Smooth muscle cell (in vitro differentiated cells): Measurements from ENCODE around the gene ZBTB46. TPM values are rescaled to one million over a fixed set of nuclear protein-coding genes. Genes with fewer than 3 reads are reported as not detected.

Experiments
- DNase-seq: peaks from one replicate; lab custom pipeline; 2025; ENCODE audit not compliant: unreplicated experiment; lab: John Stamatoyannopoulos, UW
- H2AFZ ChIP-seq: fragments of 200-600 bp; sonication (generic); 2 replicates; pipeline ENCODE4 v1.6.0; 2016; ENCODE audit warnings: antibody characterized with exemption, low read depth, mild to moderate bottlenecking
- H3F3A ChIP-seq: fragments of 200-600 bp; sonication (generic); 2 replicates; pipeline ENCODE4 v1.6.0; 2017; ENCODE audit warnings: antibody characterized with exemption, low read depth
- H3K27ac ChIP-seq: fragments of 200-600 bp; sonication (generic); 2 replicates; pipeline ENCODE4 v1.5.1; 2016; ENCODE audit warnings: low read depth, mild to moderate bottlenecking
- H3K27me3 ChIP-seq: fragments of 200-600 bp; sonication (generic); 2 replicates; pipeline ENCODE4 v1.6.1; 2016; ENCODE audit warnings: low read depth, mild to moderate bottlenecking
- H3K36me3 ChIP-seq: fragments of 200-600 bp; sonication (generic); 2 replicates; pipeline ENCODE4 v1.5.1; 2016; ENCODE audit warnings: low read depth
- H3K4me1 ChIP-seq: fragments of 200-600 bp; sonication (generic); 2 replicates; pipeline ENCODE4 v1.5.1; 2016; ENCODE audit warnings: low read depth
- H3K4me2 ChIP-seq: fragments of 200-600 bp; sonication (generic); 2 replicates; pipeline ENCODE4 v1.6.0; 2016; ENCODE audit warnings: mild to moderate bottlenecking
- H3K4me3 ChIP-seq: fragments of 200-600 bp; sonication (generic); 2 replicates; pipeline ENCODE4 v1.5.1; 2016; ENCODE audit warnings: mild to moderate bottlenecking
- H3K79me2 ChIP-seq: fragments of 200-600 bp; sonication (generic); 2 replicates; pipeline ENCODE4 v1.6.0; 2016; ENCODE audit warnings: low read depth, mild to moderate bottlenecking
- H3K9ac ChIP-seq: fragments of 200-600 bp; sonication (generic); 2 replicates; pipeline ENCODE4 v1.6.0; 2016; ENCODE audit warnings: low read depth
- H3K9me3 ChIP-seq: fragments of 200-600 bp; sonication (generic); replicated peaks from 2 replicates; pipeline ENCODE4 v1.5.1; 2016; ENCODE audit warnings: low read depth
- H4K20me1 ChIP-seq: fragments of 200-600 bp; sonication (generic); 2 replicates; pipeline ENCODE4 v1.6.0; 2016; ENCODE audit warnings: low read depth
- WGBS: methylation state at CpG from one replicate; pipeline ENCODE4 v1.1.7; 2016; ENCODE audit warnings: low lambda C conversion rate; 5-methylcytosine and 5-hydroxymethylcytosine counted together
- polyA plus RNA-seq: library from polyadenylated mRNA; unstranded; fragments of >200 nt; fragmentation: Nextera tagmentation; extraction: Ambion mirVana; gene quantifications from 2 replicates; pipeline ENCODE4 v1.2.1, GENCODE V29; 2016
- total RNA-seq: library from RNA; depleted of rRNA; stranded (reverse); fragments of >200 nt; gene quantifications from 2 replicates; pipeline ENCODE4 v1.2.3, GENCODE V29; 2014
- TF ChIP-seq, protein P1 (sequence below): fragments of 200-600 bp; sonication (generic); IDR thresholded peaks from 2 replicates; pipeline ENCODE4 v1.5.1; 2017; ENCODE audit warnings: borderline replicate concordance, mild to moderate bottlenecking, antibody characterized with exemption; ENCODE audit not compliant: insufficient read depth, poor library complexity, severe bottlenecking

Gene ZBTB46
- total and polyA plus RNA-seq, 2 experiments from 2014 or later = 2.3 to 2.7 TPM

GRCh38 chr20:63791497-63792156 is 39.4 kb downstream of the ZBTB46 start:
- no peaks in the 10 kb centered on the region for H3K27me3 ChIP-seq
- H3K4me2 ChIP-seq = no peak overlapping the region
- no peak for DNase-seq
- TF ChIP-seq, protein P1, sequence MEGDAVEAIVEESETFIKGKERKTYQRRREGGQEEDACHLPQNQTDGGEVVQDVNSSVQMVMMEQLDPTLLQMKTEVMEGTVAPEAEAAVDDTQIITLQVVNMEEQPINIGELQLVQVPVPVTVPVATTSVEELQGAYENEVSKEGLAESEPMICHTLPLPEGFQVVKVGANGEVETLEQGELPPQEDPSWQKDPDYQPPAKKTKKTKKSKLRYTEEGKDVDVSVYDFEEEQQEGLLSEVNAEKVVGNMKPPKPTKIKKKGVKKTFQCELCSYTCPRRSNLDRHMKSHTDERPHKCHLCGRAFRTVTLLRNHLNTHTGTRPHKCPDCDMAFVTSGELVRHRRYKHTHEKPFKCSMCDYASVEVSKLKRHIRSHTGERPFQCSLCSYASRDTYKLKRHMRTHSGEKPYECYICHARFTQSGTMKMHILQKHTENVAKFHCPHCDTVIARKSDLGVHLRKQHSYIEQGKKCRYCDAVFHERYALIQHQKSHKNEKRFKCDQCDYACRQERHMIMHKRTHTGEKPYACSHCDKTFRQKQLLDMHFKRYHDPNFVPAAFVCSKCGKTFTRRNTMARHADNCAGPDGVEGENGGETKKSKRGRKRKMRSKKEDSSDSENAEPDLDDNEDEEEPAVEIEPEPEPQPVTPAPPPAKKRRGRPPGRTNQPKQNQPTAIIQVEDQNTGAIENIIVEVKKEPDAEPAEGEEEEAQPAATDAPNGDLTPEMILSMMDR = no peak
- H3F3A ChIP-seq = no peaks in the 10 kb centered on the region
- no peaks in the 10 kb centered on the region for H3K9me3 ChIP-seq
- no peaks in the 10 kb centered on the region for H3K4me1 ChIP-seq
- H3K9ac ChIP-seq = no peak overlapping the region
- no peak overlapping the region for H3K27ac ChIP-seq
- no peak overlapping the region for H3K4me3 ChIP-seq
- H3K36me3 ChIP-seq = no peaks in the 10 kb centered on the region
- no peak overlapping the region for H2AFZ ChIP-seq
- peaks cover 24% of the 10 kb centered on the region for H4K20me1 ChIP-seq
- WGBS = 83% methylated on average over 23 of the region's 23 CpGs
- H3K79me2 ChIP-seq = no peaks in the 10 kb centered on the region

DNA sequence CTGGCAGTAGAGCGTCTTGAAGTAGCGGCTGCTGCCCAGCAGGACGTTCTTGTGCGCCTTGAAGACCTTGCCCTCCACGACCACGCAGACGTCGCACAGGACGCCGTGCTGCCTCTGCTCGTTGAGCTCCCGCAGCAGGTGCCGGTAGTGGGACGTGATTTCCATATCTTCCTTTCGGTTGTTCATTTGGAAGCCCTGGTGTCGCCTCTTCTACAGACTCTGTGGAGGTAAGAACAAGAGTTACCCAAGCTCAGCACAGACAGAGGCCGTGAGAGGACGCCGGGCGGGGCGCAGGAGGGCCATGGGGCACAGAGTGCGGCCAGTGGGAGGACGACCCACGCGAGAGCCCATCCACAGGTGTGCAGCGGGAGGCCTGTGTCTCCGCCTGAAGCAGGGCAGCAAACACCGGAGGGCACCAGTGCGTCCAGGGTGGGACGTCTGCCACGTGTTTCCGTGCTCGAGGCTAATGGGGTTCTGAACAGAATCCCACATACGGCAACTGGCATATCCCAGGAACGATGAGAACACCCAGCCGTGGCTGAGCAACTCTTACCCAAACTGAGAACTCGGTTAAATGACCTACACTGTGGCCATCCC is 40.4 kb downstream of the ZBTB46 start:
- Histone ChIP-seq H3K27ac (no peak overlapping the region), H4K20me1 (peaks cover 20% of the 10 kb centered on the region), H2AFZ (no peak overlapping the region), H3K27me3 (no peaks in the 10 kb centered on the region), H3K9me3 (no peaks in the 10 kb centered on the region), H3K36me3 (no peaks in the 10 kb centered on the region), H3K79me2 (no peaks in the 10 kb centered on the region), H3K4me3 (no peak overlapping the region), H3F3A (no peaks in the 10 kb centered on the region), H3K4me1 (no peaks in the 10 kb centered on the region), H3K4me2 (no peak overlapping the region), H3K9ac (no peak overlapping the region)
- TF ChIP-seq, protein P1 = no peak
- DNase-seq = no peak
- 94% methylated on average over 37 of the region's 37 CpGs for WGBS

- H3K79me2 ChIP-seq = no peaks in the 10 kb centered on the region
- H3F3A ChIP-seq = no peaks in the 10 kb centered on the region
- H3K9me3 ChIP-seq = no peaks in the 10 kb centered on the region
- H3K9ac ChIP-seq = no peak overlapping the region
- H3K4me3 ChIP-seq = no peak overlapping the region
- no peak overlapping the region for H2AFZ ChIP-seq
- H4K20me1 ChIP-seq = peaks cover 14% of the 10 kb centered on the region
- no peak overlapping the region for H3K4me2 ChIP-seq
- H3K27ac ChIP-seq = no peak overlapping the region
- no peaks in the 10 kb centered on the region for H3K36me3 ChIP-seq
- DNase-seq = no peak
- 97% methylated on average over 57 of the region's 57 CpGs for WGBS
- no peaks in the 10 kb centered on the region for H3K4me1 ChIP-seq
- no peaks in the 10 kb centered on the region for H3K27me3 ChIP-seq
- TF ChIP-seq, protein P1 = no peak
Measured at GRCh38 chr20:63789836-63790571, 41.1 kb downstream of the ZBTB46 start.
